H1 (cell line): Measurements from ENCODE around the gene SKIDA1. TPM values are rescaled to one million over a fixed set of nuclear protein-coding genes. Genes with fewer than 3 reads are reported as not detected.

Source experiments
- CTCF ChIA-PET: fragments of 300-600 bp; sonication (Branson Sonifier 250); formaldehyde crosslinking; loops from one replicate; lab custom pipeline; 2021; ENCODE audit not compliant: partially characterized antibody; lab: Charles Lee
- POLR2A ChIA-PET: fragments of 300-600 bp; sonication (Branson Sonifier 250); formaldehyde crosslinking; loops from one replicate; lab custom pipeline; 2021; ENCODE audit warnings: inconsistent platforms; ENCODE audit not compliant: partially characterized antibody; lab: Charles Lee
- DNase-seq, 2 experiments: peaks; one replicate each; pipeline versions ENCODE4 v3.0.0 to v3.0.0-alpha.2; 2010 to 2022; ENCODE audit warnings: low spot score in 2 of 2, low read depth in 1 of 2, mixed read lengths in 1 of 2
- FAIRE-seq: peaks from 2 replicates; lab custom pipeline; 2011; peaks lifted over from hg19 to GRCh38; lab: Jason Lieb, UNC
- H2AFZ ChIP-seq: 2 replicates; pipeline ENCODE4 v1.8.1; 2012; ENCODE audit warnings: low read length, inconsistent platforms
- H2AK5ac ChIP-seq: 2 replicates; pipeline ENCODE4 v1.6.1; 2013; ENCODE audit warnings: low read depth, low read length
- H2BK120ac ChIP-seq: replicated peaks from 2 replicates; pipeline ENCODE3; 2013; ENCODE audit warnings: low read depth, low read length, inconsistent platforms
- H2BK12ac ChIP-seq: 2 replicates; pipeline ENCODE4 v1.6.1; 2013; ENCODE audit warnings: low read depth, low read length
- H2BK15ac ChIP-seq: 2 replicates; pipeline ENCODE4 v1.6.1; 2013; ENCODE audit warnings: low read length
- H2BK20ac ChIP-seq: 2 replicates; pipeline ENCODE4 v1.6.1; 2013; ENCODE audit warnings: low read length
- H2BK5ac ChIP-seq: 2 replicates; pipeline ENCODE4 v1.6.1; 2013; ENCODE audit warnings: low read depth, low read length
- H3K14ac ChIP-seq: 2 replicates; pipeline ENCODE4 v1.6.1; 2013; ENCODE audit warnings: inconsistent platforms; ENCODE audit not compliant: insufficient read length
- H3K18ac ChIP-seq: 2 replicates; pipeline ENCODE4 v1.6.1; 2013; ENCODE audit warnings: low read length; ENCODE audit errors: extremely low read depth
- H3K23ac ChIP-seq: 2 replicates; pipeline ENCODE4 v1.6.1; 2013; ENCODE audit warnings: inconsistent platforms; ENCODE audit not compliant: insufficient read length
- H3K23me2 ChIP-seq: 2 replicates; pipeline ENCODE4 v1.6.1; 2013; ENCODE audit warnings: low read depth, low read length
- H3K27ac ChIP-seq: 2 replicates; pipeline ENCODE4 v1.6.1; 2011; ENCODE audit warnings: low read depth, low read length, inconsistent platforms
- H3K27me3 ChIP-seq, 4 experiments: replicated peaks in 1 of 4; 1 replicate in 1 of 4; 2 replicates in 3 of 4; pipeline versions ENCODE4 v1.6.1 to v1.8.1; 2011 to 2013; ENCODE audit warnings: low read length in 3 of 4, mild to moderate bottlenecking in 3 of 4, inconsistent platforms in 2 of 4, mixed read lengths in 2 of 4, moderate library complexity in 1 of 4; ENCODE audit not compliant: control insufficient read depth in 3 of 4, insufficient read depth in 3 of 4; ENCODE audit errors: extremely low read depth in 1 of 4
- H3K36me3 ChIP-seq, 4 experiments: 2 replicates each; pipeline versions ENCODE4 v1.6.1 to v1.8.1; 2011 to 2013; ENCODE audit warnings: mild to moderate bottlenecking in 4 of 4, low read length in 3 of 4, moderate library complexity in 2 of 4, control low read depth in 1 of 4, inconsistent platforms in 1 of 4; ENCODE audit not compliant: insufficient read depth in 4 of 4, control insufficient read depth in 2 of 4
- H3K4ac ChIP-seq: replicated peaks from 2 replicates; pipeline ENCODE3; 2013; ENCODE audit warnings: low read length, low read depth, mixed read lengths, inconsistent platforms; ENCODE audit not compliant: insufficient read length
- H3K4me1 ChIP-seq, 4 experiments: replicated peaks in 1 of 4; 1 replicate in 1 of 4; 2 replicates in 3 of 4; pipeline versions ENCODE4 v1.6.1 to v1.8.1; 2011 to 2013; ENCODE audit warnings: low read length in 3 of 4, inconsistent platforms in 2 of 4, mixed read lengths in 1 of 4; ENCODE audit not compliant: insufficient read depth in 4 of 4, control insufficient read depth in 3 of 4
- H3K4me2 ChIP-seq, 2 experiments: 2 replicates each; pipeline versions ENCODE4 v1.6.1 to v1.8.1; 2011 to 2013; ENCODE audit warnings: low read depth in 2 of 2, low read length in 2 of 2, control low read depth in 1 of 2, inconsistent platforms in 1 of 2, mild to moderate bottlenecking in 1 of 2; ENCODE audit not compliant: insufficient read depth in 1 of 2
- H3K4me3 ChIP-seq, 4 experiments: fragments of 200-600, 300-600 bp in 1 of 4; sonication (generic), shearing (Covaris generic), sonication (Bioruptor Twin) in 1 of 4; 2 replicates each; pipeline versions ENCODE4 v1.5.1 to v1.8.1; 2011 to 2016; ENCODE audit warnings: low read length in 4 of 4, low read depth in 3 of 4, control low read depth in 2 of 4, inconsistent platforms in 2 of 4, mild to moderate bottlenecking in 2 of 4, mixed read lengths in 1 of 4, moderate library complexity in 1 of 4; ENCODE audit not compliant: insufficient read depth in 2 of 4; ENCODE audit errors: extremely low read depth in 1 of 4
- H3K56ac ChIP-seq: replicated peaks from 2 replicates; pipeline ENCODE3; 2013; ENCODE audit warnings: low read depth, mild to moderate bottlenecking, mixed read lengths, low read length, inconsistent platforms; ENCODE audit not compliant: insufficient read length
- H3K79me1 ChIP-seq: 2 replicates; pipeline ENCODE4 v1.6.1; 2013; ENCODE audit warnings: low read depth, low read length, control low read depth
- H3K79me2 ChIP-seq, 2 experiments: 2 replicates each; pipeline versions ENCODE4 v1.6.1 to v1.8.1; 2012 to 2013; ENCODE audit warnings: low read length in 2 of 2, mild to moderate bottlenecking in 2 of 2, inconsistent platforms in 1 of 2; ENCODE audit not compliant: insufficient read depth in 2 of 2, control insufficient read depth in 1 of 2
- H3K9ac ChIP-seq, 4 experiments: replicated peaks in 1 of 4; 1 replicate in 1 of 4; 2 replicates in 3 of 4; pipeline versions ENCODE4 v1.6.1 to v1.8.1; 2011 to 2013; ENCODE audit warnings: low read depth in 3 of 4, low read length in 3 of 4, control low read depth in 2 of 4, mild to moderate bottlenecking in 2 of 4, moderate library complexity in 2 of 4, inconsistent platforms in 1 of 4; ENCODE audit errors: extremely low read depth in 1 of 4
- H3K9me3 ChIP-seq, 2 experiments: 2 replicates each; pipeline versions ENCODE4 v1.6.1 to v1.8.1; 2012 to 2013; ENCODE audit warnings: mild to moderate bottlenecking in 2 of 2, moderate library complexity in 2 of 2, control low read depth in 1 of 2, inconsistent platforms in 1 of 2, low read depth in 1 of 2, low read length in 1 of 2, mixed read lengths in 1 of 2; ENCODE audit not compliant: insufficient read depth in 2 of 2
- H4K20me1 ChIP-seq, 2 experiments: replicated peaks in 1 of 2; 2 replicates each; pipeline versions ENCODE3 to v1.8.1; 2011 to 2013; ENCODE audit warnings: inconsistent platforms in 2 of 2, low read length in 2 of 2, mild to moderate bottlenecking in 1 of 2; ENCODE audit not compliant: insufficient read depth in 2 of 2, control insufficient read depth in 1 of 2
- H4K5ac ChIP-seq: 2 replicates; pipeline ENCODE4 v1.6.1; 2013; ENCODE audit warnings: low read length, low read depth, mixed read lengths, inconsistent platforms; ENCODE audit not compliant: insufficient read length
- H4K8ac ChIP-seq: 2 replicates; pipeline ENCODE4 v1.8.0; 2013; ENCODE audit warnings: mild to moderate bottlenecking, moderate library complexity, low read length, inconsistent platforms; ENCODE audit not compliant: insufficient read depth; ENCODE audit errors: extremely low read depth
- H4K91ac ChIP-seq: replicated peaks from 2 replicates; pipeline ENCODE3; 2013; ENCODE audit warnings: low read length, mixed read lengths, inconsistent platforms; ENCODE audit not compliant: insufficient read length
- BACH1 ChIP-seq: IDR thresholded peaks from 2 replicates; pipeline ENCODE4 v1.6.1; 2012; ENCODE audit warnings: low read length, improper control_type of control experiment
- CBX8 ChIP-seq: fragments of 300-800, 300-1000 bp; sonication (generic); IDR thresholded peaks from 2 replicates; pipeline ENCODE4 v1.7.1; 2016; ENCODE audit warnings: low read depth, low read length, borderline replicate concordance
- CHD1 ChIP-seq: IDR thresholded peaks from 2 replicates; pipeline ENCODE4 v1.6.1; 2012; ENCODE audit warnings: low read depth, low read length, improper control_type of control experiment
- CREB1 ChIP-seq: IDR thresholded peaks from 2 replicates; pipeline ENCODE4 v1.6.1; 2012; ENCODE audit warnings: inconsistent platforms
- FOSL1 ChIP-seq: IDR thresholded peaks from 2 replicates; pipeline ENCODE4 v1.6.1; 2011; ENCODE audit warnings: mild to moderate bottlenecking, low read depth, low read length, moderate library complexity; ENCODE audit not compliant: insufficient read depth
- GABPA ChIP-seq: IDR thresholded peaks from 2 replicates; pipeline ENCODE4 v1.6.1; 2011; ENCODE audit warnings: mild to moderate bottlenecking, low read length, moderate library complexity, borderline replicate concordance; ENCODE audit not compliant: insufficient read depth
- JUN ChIP-seq: IDR thresholded peaks from 2 replicates; pipeline ENCODE4 v1.6.1; 2011; ENCODE audit warnings: low read depth, mild to moderate bottlenecking, improper control_type of control experiment, low read length
- JUND ChIP-seq: IDR thresholded peaks from 2 replicates; pipeline ENCODE4 v1.6.1; 2011; ENCODE audit warnings: mild to moderate bottlenecking, improper control_type of control experiment, low read length
- MAX ChIP-seq: IDR thresholded peaks from 2 replicates; pipeline ENCODE4 v1.6.1; 2012; ENCODE audit warnings: inconsistent platforms
- POU5F1 ChIP-seq: IDR thresholded peaks from 2 replicates; pipeline ENCODE4 v1.6.1; 2011; ENCODE audit warnings: low read depth, mild to moderate bottlenecking, low read length, moderate library complexity
- RAD21 ChIP-seq, 2 experiments: IDR thresholded peaks in 1 of 2; conservative IDR thresholded peaks in 1 of 2; 2 replicates each; pipeline ENCODE4 v1.6.1; 2011; ENCODE audit warnings: low read depth in 2 of 2, low read length in 2 of 2, improper control_type of control experiment in 1 of 2, inconsistent platforms in 1 of 2, mild to moderate bottlenecking in 1 of 2, moderate library complexity in 1 of 2
- TAF1 ChIP-seq: IDR thresholded peaks from 2 replicates; pipeline ENCODE4 v1.6.1; 2011; ENCODE audit warnings: mild to moderate bottlenecking, low read depth, low read length
- TCF12 ChIP-seq: IDR thresholded peaks from 2 replicates; pipeline ENCODE4 v1.6.1; 2011; ENCODE audit warnings: low read depth, mild to moderate bottlenecking, low read length
- WGBS, 2 experiments: shearing (Covaris generic) in 1 of 2; methylation state at CpG; one replicate each; pipeline versions ENCODE4 v1.1.6 to v1.1.7; 2013 to 2015; ENCODE audit warnings: low lambda C conversion rate in 2 of 2, mixed read lengths in 2 of 2, inconsistent platforms in 1 of 2, low coverage in 1 of 2, missing lambda C conversion rate in 1 of 2; ENCODE audit not compliant: insufficient replicate concordance in 2 of 2, insufficient coverage in 1 of 2, insufficient read length in 1 of 2; ENCODE audit errors: extremely low coverage in 1 of 2, missing lambda C conversion rate in 1 of 2; 5-methylcytosine and 5-hydroxymethylcytosine counted together
- polyA plus RNA-seq, 7 experiments: library from polyadenylated mRNA; depleted of rRNA in 3 of 7; stranded (reverse) in 5 of 7; unstranded in 2 of 7; fragments of >200 nt in 5 of 7; fragments of 200-250 nt in 2 of 7; gene quantifications; 1 replicate in 5 of 7; 2 replicates in 1 of 7; 4 replicates in 1 of 7; pipeline versions ENCODE4 v1.2.1 to v1.2.3, GENCODE V29; 2011 to 2013; ENCODE audit warnings: missing spikeins in 2 of 7, mixed read lengths in 2 of 7
- total RNA-seq: library from RNA; stranded (reverse); fragmentation: NEBNext Ultra II Directional; extraction: Animal tissue kit (Norgen Biotek cat#: 25700); gene quantifications from 2 replicates; pipeline ENCODE4 v1.2.1, GENCODE V29; 2021
- TF ChIP-seq, protein P1 (sequence below): IDR thresholded peaks from 2 replicates; pipeline ENCODE4 v1.6.1; 2012; ENCODE audit warnings: inconsistent platforms

SKIDA1 gene
- total and polyA plus RNA-seq, 2 of the 8 experiments (the other 6 are each of a cell fraction or from before 2014, with no cell fraction given), result 1.5 to 8.0 TPM

GRCh38 chr10:21552638-21553037 is 27.2 kb upstream of the SKIDA1 start:
- Histone ChIP-seq H3K4me2 (no peak overlapping the region), H3K14ac (no peak overlapping the region), H3K23me2 (no peaks in the 10 kb centered on the region), H3K27ac (no peak overlapping the region), H2AFZ (no peak overlapping the region), H3K36me3 (peaks cover 3 to 53% (median 17%) of the 10 kb centered on the region in 4 experiments; a peak in 7 of 8 replicates), H3K9ac (no peak overlapping the region), H3K4ac (no peak overlapping the region), H2AK5ac (no peak overlapping the region), H3K4me1 (no peaks in the 10 kb centered on the region), H4K20me1 (peaks cover 5% of the 10 kb centered on the region in 2 experiments), H3K4me3 (no peak overlapping the region), H4K5ac (no peak overlapping the region), H3K18ac (no peak overlapping the region), H2BK5ac (no peak overlapping the region), H3K9me3 (no peaks in the 10 kb centered on the region), H2BK120ac (no peak overlapping the region), H2BK12ac (no peak overlapping the region), H4K91ac (no peak overlapping the region), H2BK15ac (no peak overlapping the region), H3K79me2 (peaks cover 6 to 92% of the 10 kb centered on the region in 2 experiments), H3K79me1 (no peaks in the 10 kb centered on the region), H2BK20ac (no peak overlapping the region), H3K56ac (no peak overlapping the region), H3K23ac (no peak overlapping the region), H4K8ac (no peak overlapping the region), H3K27me3 (no peaks in the 10 kb centered on the region)
- POLR2A ChIA-PET, result interaction anchor here (0.8 to 1.3 kb wide), 2 partner anchors 9 to 56 kb away, joined by 3 to 6 read pairs; no protein-coding TSS in a partner anchor
- CTCF ChIA-PET, result interaction anchor here (0.7 to 1.2 kb wide), 3 partner anchors 57 to 169 kb away, joined by 3 to 4 read pairs (median 3); no protein-coding TSS in a partner anchor
- WGBS, 2 experiments, result 94% methylated on average over 8 of the region's 8 CpGs; no CpG with 5 or more reads in 1 of the 2 experiments
- FAIRE-seq (no peak), DNase-seq (no peak)
- TF ChIP-seq CHD1 (no peak), MAX (no peak), CREB1 (no peak), BACH1 (no peak), POU5F1 (no peak), TCF12 (no peak), TAF1 (no peak), RAD21 (IDR thresholded peaks at IDR 0.05 in 1 of 2, conservative IDR thresholded peaks at IDR 0.05 in 1 of 2; ENCODE audit: low read depth in 2 of 2, low read length in 2 of 2) (no peak), CBX8 (no peak), JUN (no peak), JUND (no peak), GABPA (no peak), FOSL1 (no peak)
- TF ChIP-seq, protein P1, sequence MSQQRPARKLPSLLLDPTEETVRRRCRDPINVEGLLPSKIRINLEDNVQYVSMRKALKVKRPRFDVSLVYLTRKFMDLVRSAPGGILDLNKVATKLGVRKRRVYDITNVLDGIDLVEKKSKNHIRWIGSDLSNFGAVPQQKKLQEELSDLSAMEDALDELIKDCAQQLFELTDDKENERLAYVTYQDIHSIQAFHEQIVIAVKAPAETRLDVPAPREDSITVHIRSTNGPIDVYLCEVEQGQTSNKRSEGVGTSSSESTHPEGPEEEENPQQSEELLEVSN, result no peak
